IMR-90 (cell line): Measurements from ENCODE around the gene HMX2. TPM values are rescaled to one million over a fixed set of nuclear protein-coding genes. Genes with fewer than 3 reads are reported as not detected.

Experiments used
- ATAC-seq: fragments of 200-7000 bp; cut with Tn5 transposase; 2 replicates; pipeline ENCODE4 v1.9.1; 2020; ENCODE audit warnings: low read depth, mild to moderate bottlenecking, moderate library complexity
- BruUV-seq: library from RNA; stranded (reverse); fragments of 400-500 nt; replicated peaks from 2 replicates; lab custom pipeline; 2021; lab: Mats Ljungman, UMichigan
- CTCF ChIA-PET: fragments of 300-600 bp; formaldehyde crosslinking; extraction: SDS; loops from one replicate; lab custom pipeline; 2021; ENCODE audit warnings: antibody characterized with exemption; lab: Yijun Ruan, JAX
- POLR2A ChIA-PET: fragments of 300-600 bp; sonication (Branson Sonifier 250); formaldehyde crosslinking; loops from one replicate; lab custom pipeline; 2022; ENCODE audit warnings: antibody characterized with exemption; ENCODE audit not compliant: unreplicated experiment; lab: Charles Lee
- DNase-seq: peaks from one replicate; pipeline ENCODE4 v3.0.0; 2013
- H2AFZ ChIP-seq: replicated peaks from 2 replicates; pipeline ENCODE3; 2013; ENCODE audit warnings: low read length, mild to moderate bottlenecking; ENCODE audit not compliant: poor library complexity
- H2AK5ac ChIP-seq: 2 replicates; pipeline ENCODE4 v1.6.1; 2013; ENCODE audit warnings: low read depth, low read length, inconsistent platforms
- H2AK9ac ChIP-seq: replicated peaks from 2 replicates; pipeline ENCODE3; 2013; ENCODE audit warnings: mild to moderate bottlenecking, low read depth, low read length, moderate library complexity; ENCODE audit not compliant: poor library complexity
- H2BK120ac ChIP-seq: 2 replicates; pipeline ENCODE4 v1.6.1; 2013; ENCODE audit warnings: low read depth, low read length, inconsistent platforms
- H2BK15ac ChIP-seq: 3 replicates; pipeline ENCODE4 v1.6.1; 2013; ENCODE audit warnings: low read depth, low read length, inconsistent platforms
- H2BK20ac ChIP-seq: 2 replicates; pipeline ENCODE4 v1.6.1; 2013; ENCODE audit warnings: low read depth, mild to moderate bottlenecking, inconsistent platforms, low read length, moderate library complexity
- H2BK5ac ChIP-seq: 2 replicates; pipeline ENCODE4 v1.6.1; 2013; ENCODE audit warnings: mild to moderate bottlenecking, low read depth, low read length, inconsistent platforms; ENCODE audit not compliant: poor library complexity, severe bottlenecking
- H3K14ac ChIP-seq: replicated peaks from 2 replicates; pipeline ENCODE4 v1.6.1; 2013; ENCODE audit warnings: low read depth, low read length, inconsistent platforms
- H3K18ac ChIP-seq: 2 replicates; pipeline ENCODE4 v1.6.1; 2013; ENCODE audit warnings: low read depth, low read length, control low read depth
- H3K23ac ChIP-seq: 2 replicates; pipeline ENCODE4 v1.6.1; 2013; ENCODE audit warnings: low read depth, low read length, inconsistent platforms
- H3K27ac ChIP-seq: 2 replicates; pipeline ENCODE4 v1.5.1; 2013; ENCODE audit warnings: mild to moderate bottlenecking, control low read depth, low read length; ENCODE audit not compliant: insufficient read depth
- H3K27me3 ChIP-seq: 2 replicates; pipeline ENCODE4 v1.6.1; 2013; ENCODE audit warnings: low read length; ENCODE audit not compliant: control insufficient read depth, insufficient read depth
- H3K36me3 ChIP-seq: 2 replicates; pipeline ENCODE4 v1.6.1; 2013; ENCODE audit warnings: low read length, mixed read lengths; ENCODE audit not compliant: control insufficient read depth, insufficient read depth
- H3K4ac ChIP-seq: 2 replicates; pipeline ENCODE4 v1.6.1; 2013; ENCODE audit warnings: low read depth, low read length, inconsistent platforms
- H3K4me1 ChIP-seq: 2 replicates; pipeline ENCODE4 v1.6.1; 2013; ENCODE audit warnings: low read length, mixed read lengths; ENCODE audit not compliant: control insufficient read depth, insufficient read depth
- H3K4me2 ChIP-seq: 2 replicates; pipeline ENCODE4 v1.6.1; 2013; ENCODE audit warnings: low read depth, mild to moderate bottlenecking, control low read depth, low read length, moderate library complexity
- H3K4me3 ChIP-seq: 2 replicates; pipeline ENCODE4 v1.5.1; 2013; ENCODE audit warnings: low read depth, mild to moderate bottlenecking, control low read depth, low read length, moderate library complexity; ENCODE audit not compliant: insufficient read depth
- H3K56ac ChIP-seq: 2 replicates; pipeline ENCODE4 v1.6.1; 2013; ENCODE audit warnings: low read length, inconsistent platforms; ENCODE audit not compliant: insufficient read depth; ENCODE audit errors: extremely low read depth
- H3K79me1 ChIP-seq, 2 experiments: 2 replicates each; pipeline ENCODE4 v1.6.1; 2013; ENCODE audit warnings: low read length in 2 of 2, inconsistent platforms in 1 of 2, low read depth in 1 of 2
- H3K9ac ChIP-seq: 2 replicates; pipeline ENCODE4 v1.6.1; 2013; ENCODE audit warnings: low read depth, low read length, control low read depth
- H3K9me1 ChIP-seq: 2 replicates; pipeline ENCODE4 v1.6.1; 2013; ENCODE audit warnings: low read length, inconsistent platforms; ENCODE audit not compliant: insufficient read depth
- H3K9me3 ChIP-seq: 2 replicates; pipeline ENCODE4 v1.6.1; 2013; ENCODE audit warnings: low read length; ENCODE audit not compliant: control insufficient read depth, insufficient read depth
- H4K20me1 ChIP-seq: 2 replicates; pipeline ENCODE4 v1.6.1; 2013; ENCODE audit warnings: low read length, inconsistent platforms; ENCODE audit not compliant: insufficient read depth
- H4K5ac ChIP-seq: 2 replicates; pipeline ENCODE4 v1.6.1; 2013; ENCODE audit warnings: mild to moderate bottlenecking, low read depth, low read length, control low read depth
- H4K8ac ChIP-seq, 2 experiments: 2 replicates each; pipeline ENCODE4 v1.6.1; 2013; ENCODE audit warnings: low read depth in 2 of 2, low read length in 2 of 2, control low read depth in 1 of 2, inconsistent platforms in 1 of 2
- H4K91ac ChIP-seq: 2 replicates; pipeline ENCODE4 v1.6.1; 2013; ENCODE audit warnings: low read depth, low read length, inconsistent platforms; ENCODE audit not compliant: insufficient read depth
- BHLHE40 ChIP-seq: fragments of 150-350 bp; IDR thresholded peaks from 2 replicates; pipeline ENCODE4 v1.6.1; 2016; ENCODE audit warnings: mild to moderate bottlenecking, low read depth, low read length
- FOS ChIP-seq: fragments of 150-350 bp; IDR thresholded peaks from 2 replicates; pipeline ENCODE4 v1.6.1; 2016; ENCODE audit warnings: low read depth, low read length
- MAZ ChIP-seq: IDR thresholded peaks from 2 replicates; pipeline ENCODE4 v1.6.1; 2012; ENCODE audit warnings: low read depth, mild to moderate bottlenecking, low read length, improper control_type of control experiment, moderate library complexity, borderline replicate concordance
- MXI1 ChIP-seq: IDR thresholded peaks from 2 replicates; pipeline ENCODE4 v1.6.1; 2012; ENCODE audit warnings: low read depth, mild to moderate bottlenecking, low read length, moderate library complexity, borderline replicate concordance
- NFE2L2 ChIP-seq: fragments of 150-350 bp; IDR thresholded peaks from 2 replicates; pipeline ENCODE4 v1.6.1; 2016; ENCODE audit warnings: low read depth, mild to moderate bottlenecking, low read length
- POLR2A ChIP-seq: IDR thresholded peaks from 2 replicates; pipeline ENCODE4 v1.6.1; 2012; ENCODE audit warnings: mild to moderate bottlenecking, low read depth, low read length
- RAD21 ChIP-seq: IDR thresholded peaks from 2 replicates; pipeline ENCODE4 v1.6.1; 2012; ENCODE audit warnings: low read length, improper control_type of control experiment
- SMC3 ChIP-seq: fragments of 150-350 bp; IDR thresholded peaks from 2 replicates; pipeline ENCODE4 v1.6.1; 2016; ENCODE audit warnings: low read depth, mild to moderate bottlenecking, antibody characterized with exemption, low read length, moderate library complexity
- WGBS, 2 experiments: methylation state at CpG; one replicate each; pipeline versions ENCODE4 v1.1.5 to v1.1.7; 2013; ENCODE audit warnings: missing lambda C conversion rate in 2 of 2; ENCODE audit not compliant: insufficient read length in 1 of 2; ENCODE audit errors: extremely low coverage in 2 of 2; 5-methylcytosine and 5-hydroxymethylcytosine counted together
- dilution Hi-C: fragments of 300-500 bp; cut with HindIII; formaldehyde crosslinking; loops from one replicate; pipeline ENCODE4 v1.14.3; 2018; ENCODE audit warnings: low sequenced_read_pairs; ENCODE audit not compliant: unreplicated experiment
- in situ Hi-C: fragments of 300-500 bp; cut with MboI; formaldehyde crosslinking; loops from 3 replicates; pipeline ENCODE4 v1.14.3; 2019; ENCODE audit warnings: low sequenced_read_pairs, inconsistent platforms, mixed read lengths
- intact Hi-C: fragments of 100-400 bp; cut with micrococcal nuclease; formaldehyde crosslinking; loops from 2 replicates; pipeline ENCODE4 v1.10.0; 2022
- polyA plus RNA-seq, 3 experiments: library from polyadenylated mRNA; depleted of rRNA; stranded (reverse); fragments of >200 nt; gene quantifications; 2 replicates each; pipeline ENCODE4 v1.2.3, GENCODE V29; 2012; ENCODE audit warnings: low replicate concordance in 1 of 3
- total RNA-seq: library from RNA; depleted of rRNA; stranded (reverse); fragments of >200 nt; gene quantifications from 2 replicates; pipeline ENCODE4 v1.2.3, GENCODE V29; 2012
- TF ChIP-seq, protein P1 (sequence below): fragments of 150-350 bp; IDR thresholded peaks from 2 replicates; pipeline ENCODE4 v1.6.1; 2017; ENCODE audit warnings: mild to moderate bottlenecking, antibody characterized with exemption, low read length, low read depth
- TF ChIP-seq, protein P2 (sequence below): fragments of 150-350 bp; IDR thresholded peaks from 2 replicates; pipeline ENCODE4 v1.6.1; 2016; ENCODE audit warnings: low read depth, mild to moderate bottlenecking, low read length, moderate library complexity, borderline replicate concordance

The HMX2 gene
- total and polyA plus RNA-seq, 2 of the 4 experiments (the other 2 are of a cell fraction): not detected

DNA sequence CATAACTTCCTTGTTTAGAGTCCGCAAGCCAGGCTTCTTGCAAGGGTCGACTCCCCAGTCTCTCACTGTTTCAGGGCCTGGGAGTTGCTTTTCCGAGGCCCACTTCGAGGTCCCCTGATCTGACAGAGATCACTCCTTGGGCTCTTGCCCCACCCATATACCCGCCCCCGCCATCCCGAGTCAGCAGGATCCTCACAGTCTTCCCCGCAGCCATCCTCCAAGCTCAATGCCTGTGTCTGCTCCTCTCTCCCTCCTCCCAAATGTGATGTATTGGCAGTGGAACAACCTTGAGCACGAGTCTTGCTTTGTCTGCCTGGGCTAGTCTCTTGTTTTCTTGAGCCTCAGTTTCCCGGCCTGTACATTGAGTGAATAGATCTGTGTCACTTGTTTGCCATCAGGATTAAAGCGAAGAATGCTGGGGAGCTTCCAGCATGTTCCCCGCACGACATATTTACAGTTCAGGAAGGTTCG, 2.4 kb upstream of the HMX2 start:
- Histone ChIP-seq H2AK9ac (no peak overlapping the region), H2AFZ (no peak overlapping the region), H3K27ac (no peak overlapping the region), H3K36me3 (no peaks in the 10 kb centered on the region), H3K4ac (no peak overlapping the region), H3K27me3 (peaks cover 100% of the 10 kb centered on the region), H3K14ac (no peak overlapping the region), H2BK20ac (no peak overlapping the region), H2BK5ac (no peak overlapping the region), H3K4me2 (no peak overlapping the region), H4K91ac (no peak overlapping the region), H3K56ac (no peak overlapping the region), H2BK120ac (no peak overlapping the region), H3K79me1 (no peaks in the 10 kb centered on the region), H3K9me3 (peaks cover 8% of the 10 kb centered on the region), H4K20me1 (0 out of 2 replicates have a peak, but pooled peaks cover 3% of the 10 kb centered on the region), H3K4me1 (no peaks in the 10 kb centered on the region), H2AK5ac (no peak overlapping the region), H2BK15ac (no peak overlapping the region), H4K5ac (no peak overlapping the region), H3K9ac (no peak overlapping the region), H3K9me1 (no peaks in the 10 kb centered on the region; the same call in 1 of the 2 replicates), H4K8ac (no peak overlapping the region), H3K4me3 (no peak overlapping the region), H3K23ac (no peak overlapping the region), H3K18ac (no peak overlapping the region)
- ChIA-PET POLR2A (interaction anchor here (0.6 kb wide), 1 partner anchor 803 kb away, joined by 4 read pairs; no protein-coding TSS in a partner anchor), CTCF (interaction anchor here (0.6 kb wide), 1 partner anchor 119 kb away, joined by 3 read pairs; no protein-coding TSS in a partner anchor)
- in situ Hi-C loops: loop anchor here (25.0 kb wide), 1 partner anchor 1242 kb away; no protein-coding TSS in a partner anchor
- no CpG with 5 or more reads among the region's 14 CpGs for WGBS, 2 experiments
- dilution Hi-C loops: no loop called here
- ATAC-seq: no peak
- TF ChIP-seq, protein P1, sequence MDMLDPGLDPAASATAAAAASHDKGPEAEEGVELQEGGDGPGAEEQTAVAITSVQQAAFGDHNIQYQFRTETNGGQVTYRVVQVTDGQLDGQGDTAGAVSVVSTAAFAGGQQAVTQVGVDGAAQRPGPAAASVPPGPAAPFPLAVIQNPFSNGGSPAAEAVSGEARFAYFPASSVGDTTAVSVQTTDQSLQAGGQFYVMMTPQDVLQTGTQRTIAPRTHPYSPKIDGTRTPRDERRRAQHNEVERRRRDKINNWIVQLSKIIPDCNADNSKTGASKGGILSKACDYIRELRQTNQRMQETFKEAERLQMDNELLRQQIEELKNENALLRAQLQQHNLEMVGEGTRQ: no peak
- TF ChIP-seq MXI1 (no peak), MAZ (no peak), FOS (no peak), RAD21 (no peak), NFE2L2 (no peak), SMC3 (no peak), POLR2A (no peak), BHLHE40 (no peak)
- TF ChIP-seq, protein P2, sequence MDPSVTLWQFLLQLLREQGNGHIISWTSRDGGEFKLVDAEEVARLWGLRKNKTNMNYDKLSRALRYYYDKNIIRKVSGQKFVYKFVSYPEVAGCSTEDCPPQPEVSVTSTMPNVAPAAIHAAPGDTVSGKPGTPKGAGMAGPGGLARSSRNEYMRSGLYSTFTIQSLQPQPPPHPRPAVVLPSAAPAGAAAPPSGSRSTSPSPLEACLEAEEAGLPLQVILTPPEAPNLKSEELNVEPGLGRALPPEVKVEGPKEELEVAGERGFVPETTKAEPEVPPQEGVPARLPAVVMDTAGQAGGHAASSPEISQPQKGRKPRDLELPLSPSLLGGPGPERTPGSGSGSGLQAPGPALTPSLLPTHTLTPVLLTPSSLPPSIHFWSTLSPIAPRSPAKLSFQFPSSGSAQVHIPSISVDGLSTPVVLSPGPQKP: no peak
- intact Hi-C loops: no loop called here
- DNase-seq: no peak
- BruUV-seq: no TSS peak
